GM23248 (cell line): ENCODE data around the gene PAM.

Experiments used
- EZH2 ChIP-seq: fragments of 200-600 bp; sonication (generic); IDR thresholded peaks from 2 replicates; pipeline ENCODE4 v1.6.1; 2018; ENCODE audit warnings: antibody characterized with exemption, mild to moderate bottlenecking; ENCODE audit not compliant: insufficient read depth, poor library complexity, severe bottlenecking
- EZH2phosphoT487 ChIP-seq: fragments of 200-600 bp; sonication (generic); IDR thresholded peaks from 2 replicates; pipeline ENCODE4 v1.6.1; 2018; ENCODE audit warnings: antibody characterized with exemption, moderate library complexity, mild to moderate bottlenecking, low read depth; ENCODE audit not compliant: insufficient read depth

DNA sequence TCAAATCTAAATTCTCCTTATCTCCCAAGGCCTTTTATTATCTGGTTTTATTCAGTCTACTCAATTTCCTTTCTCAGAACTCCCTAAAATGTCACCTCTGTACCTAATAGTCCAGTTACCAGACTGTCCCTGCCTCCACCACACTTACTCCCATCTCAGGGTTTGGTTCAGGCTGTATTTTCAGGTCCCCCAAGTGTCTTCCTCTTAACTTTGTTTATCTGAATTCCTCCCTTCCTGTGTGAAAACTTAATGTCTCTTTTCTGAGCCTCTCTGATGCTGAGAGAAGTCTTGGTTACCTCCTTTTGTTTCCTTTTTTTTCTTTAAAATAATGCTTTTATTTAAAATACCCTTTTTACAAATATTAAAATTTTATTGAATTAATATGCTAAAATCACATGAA lies 133.4 kb downstream of the PAM start:
- TF ChIP-seq EZH2 (no peak), EZH2phosphoT487 (no peak)
